ENCODE measurements around the gene ASCC2. TPM values are rescaled to one million over a fixed set of nuclear protein-coding genes. Genes with fewer than 3 reads are reported as not detected.

The ASCC2 gene
- total and polyA plus RNA-seq, 2 donors (not counting 3 experiments of a cell fraction or from before 2014, with no cell fraction given), result 43.6 to 60.7 TPM

- Histone ChIP-seq H4K20me1 (replicated peaks; ENCODE audit: control insufficient read depth, extremely low read depth, insufficient read depth, low read length) (no peaks in the 10 kb centered on the region), H3K4me2 (ENCODE audit: insufficient read depth, low read length) (no peak overlapping the region), H3K9ac (replicated peaks; ENCODE audit: extremely low read depth, insufficient read depth, low read length) (no peak overlapping the region), H2AFZ (ENCODE audit: low read depth, low read length) (no peak overlapping the region), H3K9me1 (replicated peaks; ENCODE audit: control insufficient read depth, extremely low read depth, insufficient read depth, low read length) (no peaks in the 10 kb centered on the region), H3K9me3 (replicated peaks; ENCODE audit: control insufficient read depth, insufficient read depth, low read length) (no peaks in the 10 kb centered on the region), H3K79me2 (ENCODE audit: control insufficient read depth, insufficient read depth, low read length) (no peaks in the 10 kb centered on the region), H3K27me3 (ENCODE audit: control insufficient read depth in 2 of 2, insufficient read depth in 2 of 2, low read length in 2 of 2) (peaks cover 0 to 3% of the 10 kb centered on the region in 2 experiments), H3K4me1 (ENCODE audit: control insufficient read depth, extremely low read depth, insufficient read depth, low read length) (no peaks in the 10 kb centered on the region), H3K36me3 (ENCODE audit: control insufficient read depth in 2 of 2, extremely low read depth in 1 of 2, insufficient read depth in 2 of 2, low read length in 2 of 2) (no peaks in the 10 kb centered on the region), H3K4me3 (replicated peaks in 1 of 3; ENCODE audit: insufficient read depth in 1 of 3, low read depth in 1 of 3, low read length in 3 of 3) (no peak overlapping the region), H3K27ac (ENCODE audit: insufficient read depth, low read depth, low read length) (no peak overlapping the region)
- dilution Hi-C loops (cut with MboI; ENCODE audit: extremely low pct_ligation_motif_present, low sequenced_read_pairs) (no loop called here), intact Hi-C loops (cut with micrococcal nuclease) (no loop called here)
- ChIA-PET CTCF (interaction anchor here (0.6 to 1.3 kb wide), 5 partner anchors 17 to 226 kb away, joined by 3 to 4 read pairs (median 3); no protein-coding TSS in a partner anchor), POLR2A (no interaction called here)
- BruUV-seq (replicated peaks), result no TSS peak
- FAIRE-seq (no peak), DNase-seq (ENCODE audit: low read depth, low spot score) (no peak)
- TF ChIP-seq MYC (IDR thresholded peaks at IDR 0.05; ENCODE audit: low read depth, low read length) (no peak), CTCF (IDR thresholded peaks at IDR 0.05; ENCODE audit: extremely low read depth in 1 of 2, insufficient read depth in 1 of 2, low read depth in 1 of 2, low read length in 2 of 2) (no peak), EZH2 (IDR thresholded peaks at IDR 0.05; ENCODE audit: borderline replicate concordance, low read depth, low read length, severe bottlenecking) (no peak), JUN (IDR thresholded peaks at IDR 0.05; ENCODE audit: borderline replicate concordance, insufficient read depth, insufficient read length, low read depth) (no peak), FOS (IDR thresholded peaks at IDR 0.05; ENCODE audit: borderline replicate concordance, insufficient read depth, low read length) (no peak), GATA2 (IDR thresholded peaks at IDR 0.05; ENCODE audit: insufficient read depth, insufficient read length, low read depth, low read length) (no peak), POLR2A (IDR thresholded peaks at IDR 0.05; ENCODE audit: low read depth, low read length) (no peak), POLR2AphosphoS5 (IDR thresholded peaks at IDR 0.05; ENCODE audit: insufficient read depth, low read depth, low read length) (no peak)
- TF ChIP-seq, protein P1, sequence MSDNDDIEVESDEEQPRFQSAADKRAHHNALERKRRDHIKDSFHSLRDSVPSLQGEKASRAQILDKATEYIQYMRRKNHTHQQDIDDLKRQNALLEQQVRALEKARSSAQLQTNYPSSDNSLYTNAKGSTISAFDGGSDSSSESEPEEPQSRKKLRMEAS (IDR thresholded peaks at IDR 0.05; ENCODE audit: insufficient read depth, insufficient read length), result no peak
These were observed 23.7 kb upstream of the ASCC2 start for GRCh38 chr22:29861672-29862297.

All from endothelial cell of umbilical vein (primary cell).